HCT116 (cell line): ENCODE results near the gene PRR23E. TPM values are rescaled to one million over a fixed set of nuclear protein-coding genes. Genes with fewer than 3 reads are reported as not detected.

Source experiments
- ATAC-seq: fragments of 200-7000 bp; cut with Tn5 transposase; 2 replicates; pipeline ENCODE4 v1.9.1; 2020; ENCODE audit warnings: mild to moderate bottlenecking, moderate library complexity
- BruUV-seq: library from RNA; stranded (reverse); fragments of 400-500 nt; replicated peaks from 2 replicates; lab custom pipeline; 2021; lab: Mats Ljungman, UMichigan
- CTCF ChIA-PET: fragments of 300-600 bp; sonication (Branson Sonifier 250); formaldehyde crosslinking; loops from one replicate; lab custom pipeline; 2021; ENCODE audit warnings: antibody characterized with exemption; lab: Charles Lee
- POLR2A ChIA-PET: fragments of 300-600, 350-600 bp; sonication (Branson Sonifier 250); formaldehyde crosslinking; loops from one replicate; lab custom pipeline; 2021; ENCODE audit warnings: antibody characterized with exemption; lab: Charles Lee
- RAD21 ChIA-PET, 2 experiments: fragments of 300-600 bp; sonication (Branson Sonifier 250); formaldehyde crosslinking; loops; one replicate each; lab custom pipeline; 2023; ENCODE audit warnings: low total read pairs in 2 of 2; ENCODE audit not compliant: uncharacterized antibody in 2 of 2, unreplicated experiment in 2 of 2, low non-redundant PET in 1 of 2; lab: Charles Lee
- DNase-seq: peaks from one replicate; pipeline ENCODE4 v3.0.0-alpha.2; 2010; ENCODE audit warnings: low read depth, low spot score
- H2AFZ ChIP-seq: fragments of 200-600 bp; shearing (Covaris generic), sonication (generic); 2 replicates; pipeline ENCODE4 v1.6.1; 2017; ENCODE audit warnings: low read depth, mixed run types, mixed read lengths, antibody characterized with exemption, low read length; ENCODE audit not compliant: poor library complexity, severe bottlenecking
- H3K27ac ChIP-seq: 2 replicates; pipeline ENCODE4 v1.5.1; 2012; ENCODE audit warnings: low read depth, low read length
- H3K27me3 ChIP-seq: fragments of 200-600 bp; sonication (generic); 2 replicates; pipeline ENCODE4 v1.6.1; 2016; ENCODE audit warnings: mixed run types, low read length, mixed read lengths; ENCODE audit not compliant: insufficient read depth
- H3K36me3 ChIP-seq, 2 experiments: fragments of 200-500 bp in 1 of 2; fragments of 200-600 bp in 1 of 2; sonication (Bioruptor generic) in 1 of 2; sonication (generic) in 1 of 2; 2 replicates each; pipeline versions ENCODE4 v1.5.1 to v1.6.1; 2014 to 2016; ENCODE audit warnings: low read length in 2 of 2, inconsistent platforms in 1 of 2, mixed read lengths in 1 of 2, mixed run types in 1 of 2; ENCODE audit not compliant: insufficient read depth in 2 of 2, control insufficient read depth in 1 of 2
- H3K4me1 ChIP-seq, 2 experiments: fragments of 200-600 bp in 1 of 2; sonication (generic) in 1 of 2; 2 replicates each; pipeline versions ENCODE4 v1.5.1 to v1.6.1; 2012 to 2017; ENCODE audit warnings: low read length in 2 of 2, inconsistent platforms in 1 of 2, mild to moderate bottlenecking in 1 of 2, mixed read lengths in 1 of 2, mixed run types in 1 of 2, moderate library complexity in 1 of 2; ENCODE audit not compliant: insufficient read depth in 2 of 2, control insufficient read depth in 1 of 2
- H3K4me2 ChIP-seq: fragments of 200-600 bp; sonication (generic); 2 replicates; pipeline ENCODE4 v1.6.1; 2017; ENCODE audit warnings: mixed run types, low read length, mixed read lengths
- H3K4me3 ChIP-seq, 2 experiments: fragments of 200-600 bp in 1 of 2; sonication (generic) in 1 of 2; replicated peaks in 1 of 2; 2 replicates each; pipeline ENCODE4 v1.5.1; 2011 to 2016; ENCODE audit warnings: low read length in 2 of 2, control low read depth in 1 of 2, low read depth in 1 of 2, mild to moderate bottlenecking in 1 of 2, mixed read lengths in 1 of 2, mixed run types in 1 of 2
- H3K79me2 ChIP-seq: fragments of 200-600 bp; sonication (generic); 2 replicates; pipeline ENCODE4 v1.6.1; 2017; ENCODE audit warnings: mild to moderate bottlenecking, mixed run types, low read length, moderate library complexity, mixed read lengths; ENCODE audit not compliant: insufficient read depth
- H3K9ac ChIP-seq: fragments of 200-600 bp; sonication (generic); 2 replicates; pipeline ENCODE4 v1.6.1; 2016; ENCODE audit warnings: low read length, mixed read lengths
- H3K9me2 ChIP-seq: fragments of 200-600 bp; sonication (generic), shearing (Covaris generic); 2 replicates; pipeline ENCODE4 v1.6.1; 2017; ENCODE audit warnings: mixed run types, mild to moderate bottlenecking, moderate library complexity; ENCODE audit not compliant: insufficient read depth
- H3K9me3 ChIP-seq, 2 experiments: fragments of 200-500 bp in 1 of 2; fragments of 200-600 bp in 1 of 2; sonication (Bioruptor generic) in 1 of 2; sonication (generic) in 1 of 2; 2 replicates each; pipeline ENCODE4 v1.6.1; 2014 to 2017; ENCODE audit warnings: low read length in 2 of 2, mixed read lengths in 2 of 2, inconsistent platforms in 1 of 2, low read depth in 1 of 2, mild to moderate bottlenecking in 1 of 2, mixed run types in 1 of 2, moderate library complexity in 1 of 2; ENCODE audit not compliant: control insufficient read depth in 1 of 2, insufficient read depth in 1 of 2
- H4K20me1 ChIP-seq: fragments of 200-600 bp; sonication (generic), shearing (Covaris generic); 2 replicates; pipeline ENCODE4 v1.6.1; 2017; ENCODE audit warnings: mixed run types, mild to moderate bottlenecking, moderate library complexity; ENCODE audit not compliant: insufficient read depth
- CBX3 ChIP-seq: IDR thresholded peaks from 2 replicates; pipeline ENCODE4 v1.6.1; 2012; ENCODE audit warnings: low read depth
- CEBPB ChIP-seq: IDR thresholded peaks from 2 replicates; pipeline ENCODE4 v1.6.1; 2012; ENCODE audit warnings: low read depth
- EGR1 ChIP-seq: IDR thresholded peaks from 2 replicates; pipeline ENCODE4 v1.6.1; 2012; ENCODE audit warnings: low read depth
- EZH2 ChIP-seq: fragments of 200-600 bp; sonication (generic); IDR thresholded peaks from 2 replicates; pipeline ENCODE4 v1.6.1; 2017; ENCODE audit warnings: antibody characterized with exemption, mixed run types
- EZH2phosphoT487 ChIP-seq: fragments of 200-600 bp; IDR thresholded peaks from 2 replicates; pipeline ENCODE4 v1.6.1; 2018; ENCODE audit warnings: antibody characterized with exemption, borderline replicate concordance
- FOSL1 ChIP-seq: IDR thresholded peaks from 2 replicates; pipeline ENCODE4 v1.6.1; 2012; ENCODE audit warnings: low read depth
- JUND ChIP-seq: IDR thresholded peaks from 2 replicates; pipeline ENCODE4 v1.6.1; 2012
- POLR2A ChIP-seq: IDR thresholded peaks from 2 replicates; pipeline ENCODE4 v1.7.0; 2011; ENCODE audit warnings: borderline replicate concordance; ENCODE audit not compliant: insufficient read depth, insufficient read length; ENCODE audit errors: extremely low read depth
- POLR2AphosphoS5 ChIP-seq: IDR thresholded peaks from 2 replicates; pipeline ENCODE4 v1.6.1; 2011; ENCODE audit warnings: mild to moderate bottlenecking, low read depth, low read length, moderate library complexity
- RAD21 ChIP-seq: IDR thresholded peaks from 2 replicates; pipeline ENCODE4 v1.6.1; 2012; ENCODE audit warnings: low read depth, mild to moderate bottlenecking
- SRF ChIP-seq: IDR thresholded peaks from 2 replicates; pipeline ENCODE4 v1.6.1; 2012; ENCODE audit warnings: low read depth
- YY1 ChIP-seq: IDR thresholded peaks from 2 replicates; pipeline ENCODE4 v1.6.1; 2011; ENCODE audit warnings: low read length, low read depth, moderate library complexity, mild to moderate bottlenecking; ENCODE audit not compliant: insufficient replicate concordance; ENCODE audit errors: extremely low read depth
- ZFX ChIP-seq: fragments of 450-650 bp; IDR thresholded peaks from 2 replicates; pipeline ENCODE4 v1.6.1; 2017
- ZNF274 ChIP-seq: fragments of 200-500 bp; sonication (Bioruptor generic); IDR thresholded peaks from 2 replicates; pipeline ENCODE4 v1.6.1; 2014; ENCODE audit warnings: mild to moderate bottlenecking, low read depth, low read length, inconsistent platforms
- intact Hi-C: fragments of 100-400 bp; cut with micrococcal nuclease; formaldehyde crosslinking; loops from 2 replicates; pipeline ENCODE4 v1.10.0; 2022
- total RNA-seq: library from RNA; stranded (reverse); gene quantifications from one replicate; pipeline ENCODE4 v1.2.1, GENCODE V29; 2021; ENCODE audit not compliant: unreplicated experiment
- TF ChIP-seq, protein P1 (sequence below): IDR thresholded peaks from 2 replicates; pipeline ENCODE4 v1.6.1; 2011; ENCODE audit warnings: mild to moderate bottlenecking, low read length, moderate library complexity; ENCODE audit not compliant: insufficient replicate concordance; ENCODE audit errors: extremely low read depth
- TF ChIP-seq, protein P2 (sequence below): IDR thresholded peaks from 2 replicates; pipeline ENCODE4 v1.6.1; 2012

The PRR23E gene
- total RNA-seq, 1 experiment from 2014 or later: not detected

DNA sequence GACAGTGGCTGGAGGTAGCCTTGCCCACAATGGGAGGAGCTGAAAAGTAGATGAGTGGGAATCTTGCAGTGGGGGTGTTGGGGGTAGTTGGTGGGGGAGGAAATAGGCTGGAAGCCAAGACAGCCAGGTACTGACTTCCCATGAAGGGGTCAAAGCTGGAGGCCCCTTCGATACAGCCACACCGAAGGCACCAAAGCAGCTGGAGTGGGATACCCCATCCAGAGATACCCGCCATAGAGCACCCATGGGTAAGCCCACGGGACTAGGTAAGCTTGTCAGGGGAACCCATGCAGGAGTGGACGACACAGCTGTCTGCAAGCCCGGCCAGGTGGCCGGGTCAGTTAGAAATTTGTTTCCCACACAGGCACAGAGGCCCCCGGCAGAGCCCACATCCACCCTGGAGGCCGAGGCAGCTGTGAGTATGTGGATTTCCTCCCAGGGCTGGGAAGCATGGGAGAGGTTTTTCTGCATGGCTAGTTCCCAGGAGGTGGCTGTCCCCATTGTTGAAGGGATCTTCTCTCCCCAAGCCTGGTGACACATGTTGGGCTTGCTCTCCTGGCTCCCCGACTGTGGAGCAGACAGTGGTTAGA, 28.6 kb downstream of the PRR23E start:
- Histone ChIP-seq H3K79me2 (no peaks in the 10 kb centered on the region), H3K27me3 (peaks cover 7% of the 10 kb centered on the region; the same call in 1 of the 2 replicates), H3K9ac (no peak overlapping the region), H3K36me3 (no peaks in the 10 kb centered on the region), H4K20me1 (no peaks in the 10 kb centered on the region), H3K27ac (no peak overlapping the region), H3K4me1 (peaks cover 0 to 21% of the 10 kb centered on the region in 2 experiments; a peak in 3 of 4 replicates), H2AFZ (no peak overlapping the region), H3K9me2 (no peaks in the 10 kb centered on the region), H3K4me2 (no peak overlapping the region)
- intact Hi-C loops: no loop called here
- ATAC-seq (no peak), DNase-seq (no peak)
- no TSS peak for BruUV-seq
- ChIA-PET CTCF (interaction anchor here (0.6 kb wide), 1 partner anchor 239 kb away, joined by 3 read pairs; the partner anchor contains the start of gene PLXNA1), RAD21 (no interaction called here)
- TF ChIP-seq EZH2 (no peak), JUND (no peak), FOSL1 (no peak), POLR2A (no peak), ZFX (no peak), RAD21 (no peak), CBX3 (no peak), ZNF274 (no peak), EGR1 (no peak), POLR2AphosphoS5 (no peak), EZH2phosphoT487 (no peak), YY1 (no peak), CEBPB (no peak), SRF (no peak)
- TF ChIP-seq, protein P1, sequence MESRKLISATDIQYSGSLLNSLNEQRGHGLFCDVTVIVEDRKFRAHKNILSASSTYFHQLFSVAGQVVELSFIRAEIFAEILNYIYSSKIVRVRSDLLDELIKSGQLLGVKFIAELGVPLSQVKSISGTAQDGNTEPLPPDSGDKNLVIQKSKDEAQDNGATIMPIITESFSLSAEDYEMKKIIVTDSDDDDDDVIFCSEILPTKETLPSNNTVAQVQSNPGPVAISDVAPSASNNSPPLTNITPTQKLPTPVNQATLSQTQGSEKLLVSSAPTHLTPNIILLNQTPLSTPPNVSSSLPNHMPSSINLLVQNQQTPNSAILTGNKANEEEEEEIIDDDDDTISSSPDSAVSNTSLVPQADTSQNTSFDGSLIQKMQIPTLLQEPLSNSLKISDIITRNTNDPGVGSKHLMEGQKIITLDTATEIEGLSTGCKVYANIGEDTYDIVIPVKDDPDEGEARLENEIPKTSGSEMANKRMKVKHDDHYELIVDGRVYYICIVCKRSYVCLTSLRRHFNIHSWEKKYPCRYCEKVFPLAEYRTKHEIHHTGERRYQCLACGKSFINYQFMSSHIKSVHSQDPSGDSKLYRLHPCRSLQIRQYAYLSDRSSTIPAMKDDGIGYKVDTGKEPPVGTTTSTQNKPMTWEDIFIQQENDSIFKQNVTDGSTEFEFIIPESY: no peak
- TF ChIP-seq, protein P2, sequence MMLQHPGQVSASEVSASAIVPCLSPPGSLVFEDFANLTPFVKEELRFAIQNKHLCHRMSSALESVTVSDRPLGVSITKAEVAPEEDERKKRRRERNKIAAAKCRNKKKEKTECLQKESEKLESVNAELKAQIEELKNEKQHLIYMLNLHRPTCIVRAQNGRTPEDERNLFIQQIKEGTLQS: no peak
- TF ChIP-seq, all 23 proteins: peak for 0
- no peak overlapping the region for H3K4me3 ChIP-seq
- H3K9me3 ChIP-seq: no peaks in the 10 kb centered on the region
- POLR2A ChIA-PET: no interaction called here
